Stimulated activated naive B cell treated with anti-CD40 and anti-IgM and Interleukin-4, amounts not matched to agents 10 μg/mL and 1 μg/mL and 100 μg/mL, for 72 hours (primary cell): ENCODE data around the gene THAP9.
"Not testable (repeated sequence)": the region's sequence is repeated elsewhere in the genome, so short reads cannot be mapped to it uniquely, and the experiment has no call there.

ENCODE experiments used
- ATAC-seq, 2 donors: fragments of 150-1000 bp; cut with Tn5 transposase; replicated peaks; 2 replicates each; pipeline ENCODE4 v1.10.0; 2021; ENCODE audit warnings: moderate library complexity in 1 of 2
- DNase-seq: peaks from one replicate; pipeline ENCODE4 v3.0.0; 2021
- H3K27ac Mint-ChIP-seq: one replicate; pipeline ENCODE4 v1.8.0; 2022; ENCODE audit warnings: mild to moderate bottlenecking, mixed read lengths
- H3K27me3 Mint-ChIP-seq, 2 donors: one replicate each; pipeline ENCODE4 v1.8.0; 2022; ENCODE audit warnings: mixed read lengths in 2 of 2
- H3K36me3 Mint-ChIP-seq, 2 donors: one replicate each; pipeline ENCODE4 v1.8.0; 2022; ENCODE audit warnings: mixed read lengths in 2 of 2, mild to moderate bottlenecking in 1 of 2
- H3K4me1 Mint-ChIP-seq, 2 donors: one replicate each; pipeline ENCODE4 v1.8.0; 2022; ENCODE audit warnings: mixed read lengths in 2 of 2, mild to moderate bottlenecking in 1 of 2
- H3K4me3 Mint-ChIP-seq, 2 donors: one replicate each; pipeline ENCODE4 v1.8.0; 2022; ENCODE audit warnings: mild to moderate bottlenecking in 2 of 2, mixed read lengths in 2 of 2, moderate library complexity in 1 of 2
- H3K9me3 Mint-ChIP-seq, 2 donors: one replicate each; pipeline ENCODE4 v1.8.0; 2022; ENCODE audit warnings: mixed read lengths in 2 of 2, mild to moderate bottlenecking in 1 of 2

The THAP9 gene

GRCh38 chr4:82900411-82901182, at the start of gene THAP9:
TSS of gene THAP9 (plus strand) at chr4:82900735. CDS start at chr4:82900803, 68 bp downstream.
- H3K27ac Mint-ChIP-seq, result no peak within 1 kb of the TSS
- peaks cover 2 to 8% of the 10 kb centered on the region in 2 donors for H3K36me3 Mint-ChIP-seq
- H3K9me3 Mint-ChIP-seq, result no peaks in the 10 kb centered on the region
- H3K4me3 Mint-ChIP-seq, result no peak within 1 kb of the TSS
- DNase-seq, result peak; percentile 98
- peak; percentile 90 to 91 for ATAC-seq
- H3K27me3 Mint-ChIP-seq, result no peaks in the 10 kb centered on the region
- peaks cover 11 to 20% of the 10 kb centered on the region in 2 donors for H3K4me1 Mint-ChIP-seq

- Mint-ChIP-seq H3K27ac (no peak overlapping the region), H3K9me3 (no peaks in the 10 kb centered on the region), H3K36me3 (peaks cover 34 to 63% of the 10 kb centered on the region in 2 donors), H3K27me3 (no peaks in the 10 kb centered on the region), H3K4me3 (no peak overlapping the region), H3K4me1 (peaks cover 0 to 5% of the 10 kb centered on the region in 2 donors)
- no peak for ATAC-seq
- DNase-seq, result no peak
Observed at GRCh38 chr4:82851318-82851717, 49.2 kb upstream of the THAP9 start.

- Mint-ChIP-seq H3K4me3 (no peak overlapping the region), H3K27me3 (no peaks in the 10 kb centered on the region), H3K27ac (no peak overlapping the region), H3K4me1 (peaks cover 0 to 5% of the 10 kb centered on the region in 2 donors), H3K36me3 (peaks cover 34 to 58% of the 10 kb centered on the region in 2 donors), H3K9me3 (no peaks in the 10 kb centered on the region)
- ATAC-seq (no peak), DNase-seq (no peak)
Observed at GRCh38 chr4:82851885-82852750, 48.4 kb upstream of the THAP9 start.

GRCh38 chr4:82852751-82853285, 47.7 kb upstream of the THAP9 start:
- Mint-ChIP-seq H3K4me1 (peaks cover 0 to 5% of the 10 kb centered on the region in 2 donors), H3K36me3 (peaks cover 34 to 52% of the 10 kb centered on the region in 2 donors), H3K4me3 (no peak overlapping the region), H3K9me3 (no peaks in the 10 kb centered on the region), H3K27me3 (no peaks in the 10 kb centered on the region), H3K27ac (no peak overlapping the region)
- no peak for DNase-seq
- ATAC-seq, result no peak

GRCh38 chr4:82860487-82860886, 40.0 kb upstream of the THAP9 start:
- not testable (repeated sequence) for DNase-seq, H3K9me3 Mint-ChIP-seq, ATAC-seq, H3K27ac Mint-ChIP-seq, H3K27me3 Mint-ChIP-seq, H3K4me3 Mint-ChIP-seq, H3K4me1 Mint-ChIP-seq
- peaks cover 14 to 26% of the 10 kb centered on the region in 2 donors for H3K36me3 Mint-ChIP-seq

- Mint-ChIP-seq H3K27ac (no peak overlapping the region), H3K4me1 (peaks cover 9 to 17% of the 10 kb centered on the region in 2 donors), H3K27me3 (no peaks in the 10 kb centered on the region), H3K9me3 (no peaks in the 10 kb centered on the region), H3K4me3 (no peak overlapping the region), H3K36me3 (peaks cover 20 to 31% of the 10 kb centered on the region in 2 donors)
- DNase-seq (no peak), ATAC-seq (no peak)
Observed at GRCh38 chr4:82861529-82861928, 39.0 kb upstream of the THAP9 start.

GRCh38 chr4:82864336-82864979, 36.1 kb upstream of the THAP9 start:
- Mint-ChIP-seq H3K9me3 (no peaks in the 10 kb centered on the region), H3K36me3 (peaks cover 25 to 45% of the 10 kb centered on the region in 2 donors), H3K27me3 (no peaks in the 10 kb centered on the region), H3K4me3 (no peak overlapping the region), H3K27ac (no peak overlapping the region), H3K4me1 (peaks cover 9 to 17% of the 10 kb centered on the region in 2 donors)
- ATAC-seq (no peak), DNase-seq (no peak)

GRCh38 chr4:82865592-82865991, 34.9 kb upstream of the THAP9 start:
- Mint-ChIP-seq H3K27me3 (no peaks in the 10 kb centered on the region), H3K9me3 (no peaks in the 10 kb centered on the region), H3K4me1 (peaks cover 9 to 17% of the 10 kb centered on the region in 2 donors), H3K27ac (no peak overlapping the region), H3K4me3 (no peak overlapping the region), H3K36me3 (peaks cover 25 to 50% of the 10 kb centered on the region in 2 donors)
- no peak for DNase-seq
- no peak for ATAC-seq

- DNase-seq, H3K9me3 Mint-ChIP-seq, H3K27ac Mint-ChIP-seq, H3K4me3 Mint-ChIP-seq, H3K27me3 Mint-ChIP-seq, ATAC-seq: not testable (repeated sequence)
- H3K36me3 Mint-ChIP-seq, result peaks cover 27 to 53% of the 10 kb centered on the region in 2 donors
- H3K4me1 Mint-ChIP-seq, result peaks cover 9 to 17% of the 10 kb centered on the region in 2 donors
Observed at GRCh38 chr4:82866033-82866432, 34.5 kb upstream of the THAP9 start.

- Mint-ChIP-seq H3K36me3 (peaks cover 24 to 48% of the 10 kb centered on the region in 2 donors), H3K27me3 (no peaks in the 10 kb centered on the region), H3K9me3 (no peaks in the 10 kb centered on the region), H3K4me3 (no peak overlapping the region), H3K27ac (no peak overlapping the region), H3K4me1 (peaks cover 9 to 17% of the 10 kb centered on the region in 2 donors)
- DNase-seq, result no peak
- no peak for ATAC-seq
Observed at GRCh38 chr4:82866706-82867385, 33.7 kb upstream of the THAP9 start.

- DNase-seq (no peak), ATAC-seq (no peak)
- no peak overlapping the region for H3K27ac Mint-ChIP-seq
- no peaks in the 10 kb centered on the region for H3K9me3 Mint-ChIP-seq
- H3K36me3 Mint-ChIP-seq, result peaks cover 24 to 45% of the 10 kb centered on the region in 2 donors
- no peaks in the 10 kb centered on the region for H3K27me3 Mint-ChIP-seq
- no peak overlapping the region for H3K4me3 Mint-ChIP-seq
- peaks cover 9 to 17% of the 10 kb centered on the region in 2 donors for H3K4me1 Mint-ChIP-seq
Observed at GRCh38 chr4:82868572-82868971, 32.0 kb upstream of the THAP9 start.

- H3K9me3 Mint-ChIP-seq, result no peaks in the 10 kb centered on the region
- H3K36me3 Mint-ChIP-seq, result peaks cover 10 to 22% of the 10 kb centered on the region in 2 donors
- peaks cover 9 to 25% of the 10 kb centered on the region in 2 donors for H3K4me1 Mint-ChIP-seq
- H3K27me3 Mint-ChIP-seq, result no peaks in the 10 kb centered on the region
- no peak for DNase-seq
- peak overlapping the region; percentile 5 for H3K27ac Mint-ChIP-seq
- no peak overlapping the region for H3K4me3 Mint-ChIP-seq
- no peak for ATAC-seq
Observed at GRCh38 chr4:82885410-82885809, 15.1 kb upstream of the THAP9 start.

GRCh38 chr4:82886147-82886942, 14.2 kb upstream of the THAP9 start:
- H3K27ac Mint-ChIP-seq, result no peak overlapping the region
- no peaks in the 10 kb centered on the region for H3K9me3 Mint-ChIP-seq
- H3K27me3 Mint-ChIP-seq, result no peaks in the 10 kb centered on the region
- ATAC-seq, result no peak
- H3K4me3 Mint-ChIP-seq, result no peak overlapping the region
- H3K36me3 Mint-ChIP-seq, result peaks cover 10 to 16% of the 10 kb centered on the region in 2 donors
- DNase-seq, result no peak
- peaks cover 11 to 29% of the 10 kb centered on the region in 2 donors for H3K4me1 Mint-ChIP-seq
